Transverse colon (tissue), 4 donors: ENCODE results near the gene SARDH.

ENCODE experiments used
- POLR2A ChIP-seq: fragments of 450-650 bp; IDR thresholded peaks from one replicate; pipeline ENCODE4 v1.6.1; 2016; ENCODE audit warnings: antibody characterized with exemption, mild to moderate bottlenecking, moderate library complexity
- POLR2AphosphoS5 ChIP-seq, 3 donors: sonication (generic); formaldehyde crosslinking; IDR thresholded peaks; one replicate each; pipeline ENCODE4 v1.6.1; 2016; ENCODE audit warnings: antibody characterized with exemption in 3 of 3
- TF ChIP-seq, protein P1 (sequence below), 5 experiments: fragments of 200-600 bp in 3 of 5; fragments of 450-650 bp in 2 of 5; sonication (generic) in 3 of 5; IDR thresholded peaks; 1 replicate in 2 of 5; 2 replicates in 3 of 5; pipeline ENCODE4 v1.5.1; 2016 to 2017; ENCODE audit warnings: antibody characterized with exemption in 5 of 5, inconsistent platforms in 3 of 5, mild to moderate bottlenecking in 2 of 5, moderate library complexity in 1 of 5

DNA sequence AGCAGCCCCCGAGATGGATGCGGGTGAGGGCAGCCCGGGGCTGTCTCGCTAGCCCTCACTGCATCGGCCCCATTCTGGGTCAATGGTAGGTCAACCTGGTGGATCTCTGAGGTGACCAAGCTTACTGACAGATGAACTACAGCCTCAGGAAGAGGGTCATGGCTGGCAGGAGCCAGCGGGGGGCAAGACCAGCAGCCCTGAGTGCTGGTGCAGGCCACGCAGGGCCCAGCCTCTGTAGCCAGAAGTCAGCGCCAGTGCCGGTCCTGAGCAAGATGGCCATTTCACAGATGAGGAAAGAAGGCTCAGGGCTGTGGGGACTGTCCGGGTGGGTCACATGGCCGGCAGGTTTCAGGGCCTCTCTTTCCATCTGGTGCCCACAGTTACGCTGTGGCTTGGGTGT, 107.0 kb downstream of the SARDH start:
- TF ChIP-seq POLR2AphosphoS5 (IDR thresholded peaks at IDR 0.05) (no peak), POLR2A (no peak)
- TF ChIP-seq, protein P1, sequence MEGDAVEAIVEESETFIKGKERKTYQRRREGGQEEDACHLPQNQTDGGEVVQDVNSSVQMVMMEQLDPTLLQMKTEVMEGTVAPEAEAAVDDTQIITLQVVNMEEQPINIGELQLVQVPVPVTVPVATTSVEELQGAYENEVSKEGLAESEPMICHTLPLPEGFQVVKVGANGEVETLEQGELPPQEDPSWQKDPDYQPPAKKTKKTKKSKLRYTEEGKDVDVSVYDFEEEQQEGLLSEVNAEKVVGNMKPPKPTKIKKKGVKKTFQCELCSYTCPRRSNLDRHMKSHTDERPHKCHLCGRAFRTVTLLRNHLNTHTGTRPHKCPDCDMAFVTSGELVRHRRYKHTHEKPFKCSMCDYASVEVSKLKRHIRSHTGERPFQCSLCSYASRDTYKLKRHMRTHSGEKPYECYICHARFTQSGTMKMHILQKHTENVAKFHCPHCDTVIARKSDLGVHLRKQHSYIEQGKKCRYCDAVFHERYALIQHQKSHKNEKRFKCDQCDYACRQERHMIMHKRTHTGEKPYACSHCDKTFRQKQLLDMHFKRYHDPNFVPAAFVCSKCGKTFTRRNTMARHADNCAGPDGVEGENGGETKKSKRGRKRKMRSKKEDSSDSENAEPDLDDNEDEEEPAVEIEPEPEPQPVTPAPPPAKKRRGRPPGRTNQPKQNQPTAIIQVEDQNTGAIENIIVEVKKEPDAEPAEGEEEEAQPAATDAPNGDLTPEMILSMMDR (IDR thresholded peaks at IDR 0.05) = no peak
